Aortic smooth muscle cell (primary cell): ENCODE data around the gene SMLR1. TPM values are rescaled to one million over a fixed set of nuclear protein-coding genes. Genes with fewer than 3 reads are reported as not detected.

Experiments used
- total RNA-seq: library from RNA; depleted of rRNA; stranded (reverse); fragments of >200 nt; gene quantifications from 2 replicates; pipeline ENCODE4 v1.2.3, GENCODE V29; 2014

Gene SMLR1
- not detected in 2 replicates for total RNA-seq

DNA sequence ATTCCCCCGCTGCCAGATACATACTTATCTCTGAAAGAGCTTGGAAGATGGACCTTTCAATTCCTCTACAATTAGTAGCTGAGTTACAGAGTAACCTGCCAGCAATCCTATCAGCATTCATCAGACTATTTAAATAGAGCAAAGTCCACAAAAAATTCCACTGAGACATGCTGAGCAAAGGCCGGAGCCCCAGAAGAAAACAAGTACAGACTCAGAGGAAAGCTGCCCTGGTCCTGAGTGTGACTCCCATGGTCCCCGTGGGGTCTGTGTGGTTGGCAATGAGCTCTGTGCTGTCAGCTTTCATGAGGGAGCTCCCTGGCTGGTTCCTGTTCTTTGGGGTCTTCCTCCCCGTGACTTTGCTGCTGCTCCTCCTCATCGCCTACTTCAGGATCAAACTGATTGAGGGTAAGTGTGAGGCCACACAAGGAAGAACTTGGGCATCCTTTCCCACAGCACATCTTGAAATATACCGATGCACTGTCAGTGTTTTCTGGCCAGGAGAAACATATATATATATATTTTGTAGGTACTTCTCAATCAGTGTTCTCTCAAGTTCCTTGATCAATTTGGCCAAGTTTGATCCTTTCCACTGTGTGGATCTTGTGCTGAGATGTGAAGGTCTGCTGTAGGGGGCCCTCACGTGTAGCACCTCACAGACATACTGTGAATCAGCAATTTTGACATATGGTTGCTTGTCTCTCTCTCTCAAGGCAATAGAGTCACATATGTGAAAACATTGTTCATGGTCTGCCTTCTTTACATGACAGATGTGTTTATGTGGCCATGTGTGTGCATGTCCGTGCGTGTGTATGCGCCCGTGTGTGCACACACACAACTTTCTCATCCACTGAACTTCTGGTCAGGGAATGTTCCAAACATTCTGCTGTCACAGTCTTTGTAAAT, at the start of gene SMLR1:
SMLR1 (plus strand) TSS at position 160 of the 903 bp plus-strand sequence; CDS start at position 168, 8 bp downstream.

Other genes with a start within 250 kb of the SMLR1 start
- 122 and 167 TPM in 2 replicates for gene EPB41L2, start 235.8 kb downstream of the SMLR1 start, total RNA-seq